HG03575 (cell line): ENCODE data around the gene RUFY2.
"Not testable (repeated sequence)": the region's sequence is repeated elsewhere in the genome, so short reads cannot be mapped to it uniquely, and the experiment has no call there.

ENCODE experiments used
- ATAC-seq: cut with Tn5 transposase; IDR thresholded peaks from one replicate; pipeline ENCODE4 v1.9.1; 2021; ENCODE audit not compliant: unreplicated experiment, insufficient number of reproducible peaks, low FRiP score; ENCODE audit errors: extremely low read depth

The RUFY2 gene

GRCh38 chr10:68406815-68407548 is at the start of gene RUFY2:
TSS of gene RUFY2 (minus strand) at chr10:68407277. CDS start at chr10:68407189, 88 bp downstream.
- peak; percentile 62 for ATAC-seq

GRCh38 chr10:68449698-68450097 is 42.6 kb upstream of the RUFY2 start:
- ATAC-seq, result not testable (repeated sequence)

- ATAC-seq, result no peak
Observed at GRCh38 chr10:68446179-68446578, 39.1 kb upstream of the RUFY2 start.

DNA sequence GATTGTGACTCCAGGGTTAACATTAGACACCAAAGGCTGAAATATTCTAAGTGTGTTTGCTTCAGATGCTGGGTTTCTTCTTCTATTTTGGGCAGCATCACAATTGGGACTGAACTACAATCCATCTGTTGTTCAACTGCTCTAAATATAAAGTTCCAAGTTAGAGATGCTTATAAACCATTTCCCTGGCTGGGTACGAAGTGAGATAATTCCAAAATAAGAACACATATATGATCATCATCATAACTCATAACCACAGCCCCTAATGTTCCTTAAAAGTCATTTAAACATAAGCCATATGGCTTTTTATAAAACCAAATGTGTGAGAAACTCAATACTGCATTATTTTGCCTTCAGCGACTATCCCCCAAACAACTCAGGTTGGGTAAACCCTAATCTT is 35.9 kb upstream of the RUFY2 start:
- no peak for ATAC-seq

DNA sequence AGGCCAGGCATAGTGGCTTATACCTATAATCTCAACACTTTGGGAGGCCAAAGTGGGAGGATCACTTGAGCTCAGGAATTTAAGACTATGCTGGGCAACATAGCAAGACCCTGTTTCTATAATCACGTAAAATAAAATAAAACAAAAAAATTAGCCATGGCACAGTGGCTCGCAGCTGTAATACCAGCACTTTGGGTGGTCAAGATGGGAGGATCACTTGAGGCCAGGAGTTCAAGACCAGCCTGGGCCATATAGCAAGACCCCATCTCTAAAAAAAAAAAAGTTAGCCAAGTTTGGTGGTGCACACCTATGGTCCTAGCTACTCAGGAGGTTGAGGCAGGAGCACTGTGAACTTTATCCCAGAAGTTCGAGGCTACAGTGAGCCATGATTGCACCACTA is 33.8 kb upstream of the RUFY2 start:
- no peak for ATAC-seq

DNA sequence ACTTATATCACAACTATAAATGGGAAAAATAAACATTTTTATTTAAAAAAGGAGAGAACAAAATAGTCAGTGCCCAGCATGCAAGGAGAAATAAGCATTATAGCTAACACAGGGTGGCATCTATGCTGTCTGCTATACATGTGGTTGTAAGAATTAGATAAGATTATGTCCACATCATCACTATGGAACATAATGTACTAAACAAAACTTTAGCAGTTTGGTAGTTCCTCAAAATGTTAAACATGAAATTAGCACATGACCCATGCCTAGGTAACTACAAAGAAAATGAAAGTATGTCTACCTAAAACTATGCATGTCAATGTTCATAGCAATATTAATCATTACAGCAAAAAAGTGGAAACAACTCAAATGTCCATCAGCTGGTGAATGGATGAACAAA is 28.7 kb upstream of the RUFY2 start:
- no peak for ATAC-seq

DNA sequence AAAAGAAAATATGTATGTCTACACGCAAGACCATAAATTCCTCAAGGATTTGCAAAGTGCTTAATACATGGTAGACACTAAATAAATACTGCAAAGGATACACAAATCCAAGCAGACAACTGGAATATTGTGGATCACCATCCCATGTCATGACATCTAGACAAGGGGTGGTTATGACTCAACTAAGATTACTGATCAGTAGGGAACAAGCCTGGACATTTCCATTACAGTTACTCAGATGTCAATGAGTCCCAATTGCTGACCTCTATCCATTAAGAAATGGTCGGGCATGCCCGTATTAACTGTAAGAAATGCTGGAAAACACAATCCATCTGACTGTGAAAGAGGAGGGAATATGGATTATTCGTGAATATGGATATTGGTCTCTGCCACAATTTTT is 27.6 kb upstream of the RUFY2 start:
- no peak for ATAC-seq

- no peak for ATAC-seq
Observed at GRCh38 chr10:68428396-68429104, 21.5 kb upstream of the RUFY2 start.

DNA sequence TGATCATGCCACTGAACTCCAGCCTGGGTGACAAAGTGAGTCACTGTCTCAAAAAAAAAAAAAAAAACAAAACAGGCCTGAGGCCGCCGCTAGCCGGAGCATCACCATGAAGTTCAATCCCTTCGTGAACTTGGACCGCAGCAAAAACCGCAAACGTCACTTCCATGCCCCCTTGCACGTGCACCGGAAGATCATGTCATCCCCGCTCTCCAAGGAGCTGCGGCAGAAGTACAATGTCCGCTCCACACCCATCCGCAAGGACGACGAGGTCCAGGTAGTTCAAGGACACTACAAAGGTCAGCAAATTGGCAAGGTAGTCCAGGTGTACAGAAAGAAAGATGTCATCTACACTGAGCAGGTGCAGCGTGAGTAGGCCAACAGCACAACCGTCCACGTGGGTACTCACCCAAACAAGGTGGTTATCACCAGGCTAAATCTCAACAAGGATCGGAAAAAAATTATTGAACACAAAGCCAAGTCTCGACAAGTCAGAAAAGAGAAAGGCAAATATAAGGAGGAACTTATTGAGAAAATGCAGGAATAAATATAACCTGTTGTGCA is 17.5 kb upstream of the RUFY2 start:
- ATAC-seq, result no peak

- ATAC-seq, result no peak
Observed at GRCh38 chr10:68423522-68423921, 16.4 kb upstream of the RUFY2 start.

GRCh38 chr10:68419376-68419775 is 12.3 kb upstream of the RUFY2 start:
- ATAC-seq, result no peak

GRCh38 chr10:68408898-68409518 is 1.9 kb upstream of the RUFY2 start:
- no peak for ATAC-seq

DNA sequence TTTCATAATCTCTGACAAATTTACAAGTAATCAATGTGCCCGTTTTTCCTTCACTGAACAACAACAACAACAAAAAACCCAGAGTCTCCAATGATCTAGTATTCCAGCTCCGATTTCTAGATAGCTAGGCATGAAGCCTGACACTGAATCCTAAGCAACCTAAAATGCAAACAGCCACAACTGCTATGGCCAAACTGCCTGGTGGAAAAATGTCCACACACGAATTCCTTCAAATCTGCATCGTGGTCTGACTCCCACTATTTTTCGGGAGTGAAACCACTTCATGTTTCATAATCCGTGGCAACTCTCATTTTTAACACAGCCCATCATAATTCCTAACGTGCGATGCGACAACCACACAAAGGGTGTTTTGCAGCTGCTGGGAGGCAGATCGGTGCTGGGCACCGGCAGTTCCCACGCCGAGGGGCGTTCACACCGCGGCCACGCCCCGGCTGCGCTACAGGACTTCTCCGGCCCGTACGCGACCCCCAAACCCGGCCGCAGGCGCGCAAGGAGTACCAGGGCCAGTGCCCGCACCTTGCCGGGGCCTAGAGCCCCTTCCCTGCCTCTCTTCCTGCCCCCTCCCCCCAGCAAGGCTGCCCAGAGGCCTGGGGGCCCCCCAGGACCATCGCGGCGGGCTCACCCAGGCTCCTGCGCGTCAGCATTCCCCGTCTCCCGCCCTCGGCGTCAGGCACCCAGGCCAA is 814 bp downstream of the RUFY2 start:
- no peak for ATAC-seq

DNA sequence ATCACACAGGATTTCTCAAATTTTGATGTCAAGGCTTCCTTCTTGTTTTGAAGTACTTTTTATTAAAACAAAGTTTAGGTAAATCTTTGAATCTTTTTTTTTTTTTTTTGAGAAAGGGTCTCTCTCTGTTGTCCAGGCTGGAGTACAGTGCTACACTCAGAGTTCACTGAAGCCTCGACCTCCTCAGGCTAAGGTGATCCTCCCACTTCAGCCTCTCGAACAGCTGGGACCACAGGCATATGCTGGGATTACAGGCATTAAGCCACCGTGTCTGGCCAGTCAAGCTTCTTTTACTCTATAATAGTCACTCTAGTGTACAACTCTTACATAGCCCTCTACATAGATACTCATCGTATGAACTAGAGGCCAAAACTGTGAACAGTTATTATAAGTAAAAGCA is 3.4 kb downstream of the RUFY2 start:
- ATAC-seq, result no peak

DNA sequence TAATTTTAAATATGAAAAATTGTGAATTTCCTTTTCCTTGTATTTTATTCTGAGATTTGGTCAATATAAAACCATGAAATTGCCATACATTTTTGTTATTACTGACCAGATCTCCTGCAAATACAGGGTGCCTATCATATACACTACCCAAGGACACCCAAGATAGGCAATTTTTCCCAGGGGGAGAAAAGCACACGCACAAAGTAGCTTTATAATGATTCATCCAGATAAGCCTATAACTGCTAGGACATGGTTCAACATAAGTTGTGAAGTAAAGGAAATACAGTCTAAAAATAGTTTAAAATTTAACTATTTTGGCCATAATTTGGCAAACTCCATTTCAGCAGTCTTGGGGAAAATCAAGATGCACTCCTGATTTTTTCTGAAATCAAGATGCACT is 4.8 kb downstream of the RUFY2 start:
- no peak for ATAC-seq

GRCh38 chr10:68397005-68397404 is 10.1 kb downstream of the RUFY2 start:
- no peak for ATAC-seq

GRCh38 chr10:68385740-68386139 is 21.3 kb downstream of the RUFY2 start:
- no peak for ATAC-seq

DNA sequence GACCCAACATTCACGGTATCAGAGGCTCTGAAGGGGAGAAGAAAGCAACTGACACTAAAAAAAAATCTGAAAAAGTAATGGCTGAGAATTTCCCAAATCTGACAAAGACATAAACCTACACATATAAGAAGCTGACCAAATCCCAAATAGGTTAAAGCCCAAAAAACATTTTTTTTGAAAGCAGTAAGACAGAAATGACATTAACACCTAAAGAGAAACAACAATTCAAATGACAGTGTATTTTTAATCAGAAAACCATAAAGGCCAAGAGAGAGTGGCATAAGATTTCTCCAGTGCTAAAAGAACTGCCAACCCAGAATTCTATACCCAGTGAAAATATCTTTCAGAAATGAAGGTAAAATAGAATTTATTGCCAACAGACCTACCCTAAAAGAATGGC is 35.5 kb downstream of the RUFY2 start:
- no peak for ATAC-seq

- no peak for ATAC-seq
Observed at GRCh38 chr10:68367121-68367520, 40.0 kb downstream of the RUFY2 start.
